Hepatocyte (in vitro differentiated cells): Measurements from ENCODE around the gene EEIG1.

Experiments used
- EZH2 ChIP-seq: fragments of 200-600 bp; sonication (generic); IDR thresholded peaks from 2 replicates; pipeline ENCODE4 v1.6.1; 2016; ENCODE audit warnings: antibody characterized with exemption, mild to moderate bottlenecking, borderline replicate concordance
- EZH2phosphoT487 ChIP-seq: fragments of 200-600 bp; sonication (generic); IDR thresholded peaks from one replicate; pipeline ENCODE4 v1.6.1; 2018; ENCODE audit warnings: antibody characterized with exemption, mild to moderate bottlenecking, low read depth, moderate library complexity; ENCODE audit not compliant: unreplicated experiment, severe bottlenecking
- TF ChIP-seq, protein P1 (sequence below): fragments of 200-600 bp; sonication (generic); IDR thresholded peaks from 2 replicates; pipeline ENCODE4 v1.5.1; 2016; ENCODE audit warnings: antibody characterized with exemption, mild to moderate bottlenecking; ENCODE audit not compliant: poor library complexity

DNA sequence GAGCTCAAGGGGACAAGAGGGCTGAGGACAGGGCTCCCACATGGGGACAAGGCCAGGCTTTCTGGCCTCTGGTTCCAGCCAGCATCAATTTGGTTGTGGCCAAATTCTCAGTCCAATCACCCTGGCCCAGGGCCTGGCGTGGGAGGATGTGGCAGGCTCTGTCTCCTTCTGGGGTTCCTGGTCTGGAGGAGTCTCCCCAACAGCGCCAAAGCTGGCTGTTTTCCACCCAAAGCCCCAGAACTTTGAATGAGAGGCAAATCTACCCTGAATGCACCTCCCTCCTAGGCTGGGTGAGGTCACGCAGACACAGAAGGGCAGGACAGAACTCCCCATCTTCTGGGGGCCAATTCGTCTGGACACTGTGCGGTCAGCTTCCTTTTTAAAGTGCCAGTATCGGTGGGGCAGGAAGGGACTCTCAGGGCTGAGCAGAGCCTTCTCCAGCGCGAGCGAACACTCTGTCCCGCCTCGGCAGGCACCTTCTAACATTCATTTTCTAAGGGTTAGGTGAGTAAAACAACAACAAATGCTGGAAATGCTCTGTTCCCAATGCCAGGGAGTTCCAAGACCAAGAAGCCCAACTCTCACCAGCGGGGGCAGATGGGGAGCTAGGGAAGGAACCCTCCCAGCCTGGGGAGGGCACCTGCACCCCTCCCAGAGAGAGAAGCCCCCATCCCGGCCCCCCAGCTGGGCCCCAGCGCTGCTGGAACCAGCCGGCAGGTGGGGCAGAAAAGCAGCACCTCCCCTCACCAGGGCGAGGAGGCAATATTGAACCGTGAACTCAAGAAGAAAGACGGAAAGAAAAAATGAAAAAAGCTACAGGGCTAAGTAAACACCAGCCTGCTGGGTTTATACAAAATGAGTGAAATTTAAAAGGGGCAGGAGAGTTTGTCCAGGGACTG lies 39.5 kb downstream of the EEIG1 start:
- TF ChIP-seq, protein P1, sequence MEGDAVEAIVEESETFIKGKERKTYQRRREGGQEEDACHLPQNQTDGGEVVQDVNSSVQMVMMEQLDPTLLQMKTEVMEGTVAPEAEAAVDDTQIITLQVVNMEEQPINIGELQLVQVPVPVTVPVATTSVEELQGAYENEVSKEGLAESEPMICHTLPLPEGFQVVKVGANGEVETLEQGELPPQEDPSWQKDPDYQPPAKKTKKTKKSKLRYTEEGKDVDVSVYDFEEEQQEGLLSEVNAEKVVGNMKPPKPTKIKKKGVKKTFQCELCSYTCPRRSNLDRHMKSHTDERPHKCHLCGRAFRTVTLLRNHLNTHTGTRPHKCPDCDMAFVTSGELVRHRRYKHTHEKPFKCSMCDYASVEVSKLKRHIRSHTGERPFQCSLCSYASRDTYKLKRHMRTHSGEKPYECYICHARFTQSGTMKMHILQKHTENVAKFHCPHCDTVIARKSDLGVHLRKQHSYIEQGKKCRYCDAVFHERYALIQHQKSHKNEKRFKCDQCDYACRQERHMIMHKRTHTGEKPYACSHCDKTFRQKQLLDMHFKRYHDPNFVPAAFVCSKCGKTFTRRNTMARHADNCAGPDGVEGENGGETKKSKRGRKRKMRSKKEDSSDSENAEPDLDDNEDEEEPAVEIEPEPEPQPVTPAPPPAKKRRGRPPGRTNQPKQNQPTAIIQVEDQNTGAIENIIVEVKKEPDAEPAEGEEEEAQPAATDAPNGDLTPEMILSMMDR = no peak
- TF ChIP-seq EZH2 = no peak
- TF ChIP-seq EZH2phosphoT487 = no peak
